Erythroblast (primary cell): Measurements from ENCODE around the gene TSPYL4.

Source experiments
- GATA1 ChIP-seq: IDR thresholded peaks from 2 replicates; pipeline ENCODE4 v1.6.1; 2011; ENCODE audit warnings: low read depth, mild to moderate bottlenecking, control low read depth, low read length, moderate library complexity
- POLR2A ChIP-seq: IDR thresholded peaks from 2 replicates; pipeline ENCODE4 v1.6.1; 2011; ENCODE audit warnings: mild to moderate bottlenecking, low read length

GRCh38 chr6:116298973-116299372 is 45.1 kb upstream of the TSPYL4 start:
- TF ChIP-seq POLR2A, result no peak
- no peak for TF ChIP-seq GATA1
